Measurements from ENCODE around the gene PTBP3. TPM values are rescaled to one million over a fixed set of nuclear protein-coding genes. Genes with fewer than 3 reads are reported as not detected.

Gene PTBP3
- total RNA-seq, 1 experiment from 2014 or later = 23.2 TPM

GRCh38 chr9:112188884-112189283 lies 144.5 kb downstream of the PTBP3 start:
- no peaks in the 10 kb centered on the region for H3K36me3 ChIP-seq (ENCODE audit: low read depth, low read length)
- no peak overlapping the region for H3K27ac ChIP-seq (ENCODE audit: low read length)
- H2AFZ ChIP-seq (ENCODE audit: low read length) = no peak overlapping the region
- ATAC-seq = no peak
- H3K4me3 ChIP-seq (ENCODE audit: low read length) = no peak overlapping the region
- H4K20me1 ChIP-seq (ENCODE audit: low read length) = no peaks in the 10 kb centered on the region
- no peak for DNase-seq
- H3K27me3 ChIP-seq (ENCODE audit: low read length) = no peaks in the 10 kb centered on the region
- intact Hi-C loops (cut with micrococcal nuclease) = no loop called here
- no peaks in the 10 kb centered on the region for H3K79me2 ChIP-seq (ENCODE audit: low read length)
- TF ChIP-seq CTCF (conservative IDR thresholded peaks at IDR 0.05; ENCODE audit: low read depth, low read length) (no peak), EZH2 (IDR thresholded peaks at IDR 0.05; ENCODE audit: low read length, unreplicated experiment) (no peak), EZH2phosphoT487 (IDR thresholded peaks at IDR 0.05; ENCODE audit: borderline replicate concordance, low read length) (no peak)
- no peaks in the 10 kb centered on the region for H3F3A ChIP-seq (ENCODE audit: low read length, unreplicated experiment)
- H3K9ac ChIP-seq (ENCODE audit: low read length) = no peak overlapping the region
- H3K9me3 ChIP-seq (ENCODE audit: low read length) = no peaks in the 10 kb centered on the region
- BruUV-seq (replicated peaks) = no TSS peak
- ChIA-PET POLR2A (ENCODE audit: unreplicated experiment) (interaction anchor here (0.6 kb wide), 1 partner anchor 130 kb away, joined by 12 read pairs; no protein-coding TSS in a partner anchor), CTCF (no interaction called here)
- no peaks in the 10 kb centered on the region for H3K4me1 ChIP-seq (ENCODE audit: insufficient read depth, low read length)
- H3K4me2 ChIP-seq (ENCODE audit: low read length) = no peak overlapping the region
- H3K9me2 ChIP-seq (replicated peaks; ENCODE audit: low read length) = no peaks in the 10 kb centered on the region

GRCh38 chr9:112187404-112187803 lies 146.0 kb downstream of the PTBP3 start:
- Histone ChIP-seq H3K79me2 (ENCODE audit: low read length) (no peaks in the 10 kb centered on the region), H3K4me1 (ENCODE audit: insufficient read depth, low read length) (no peaks in the 10 kb centered on the region), H3K4me3 (ENCODE audit: low read length) (no peak overlapping the region), H4K20me1 (ENCODE audit: low read length) (no peaks in the 10 kb centered on the region), H2AFZ (ENCODE audit: low read length) (no peak overlapping the region), H3F3A (ENCODE audit: low read length, unreplicated experiment) (no peaks in the 10 kb centered on the region), H3K36me3 (ENCODE audit: low read depth, low read length) (no peaks in the 10 kb centered on the region), H3K9ac (ENCODE audit: low read length) (no peak overlapping the region), H3K9me3 (ENCODE audit: low read length) (no peaks in the 10 kb centered on the region), H3K9me2 (replicated peaks; ENCODE audit: low read length) (no peaks in the 10 kb centered on the region), H3K4me2 (ENCODE audit: low read length) (no peak overlapping the region), H3K27me3 (ENCODE audit: low read length) (no peaks in the 10 kb centered on the region), H3K27ac (ENCODE audit: low read length) (no peak overlapping the region)
- no peak for DNase-seq
- ChIA-PET CTCF (no interaction called here), POLR2A (ENCODE audit: unreplicated experiment) (no interaction called here)
- BruUV-seq (replicated peaks) = no TSS peak
- TF ChIP-seq EZH2 (IDR thresholded peaks at IDR 0.05; ENCODE audit: low read length, unreplicated experiment) = no peak
- no peak for TF ChIP-seq CTCF (conservative IDR thresholded peaks at IDR 0.05; ENCODE audit: low read depth, low read length)
- no peak for TF ChIP-seq EZH2phosphoT487 (IDR thresholded peaks at IDR 0.05; ENCODE audit: borderline replicate concordance, low read length)
- intact Hi-C loops (cut with micrococcal nuclease) = no loop called here
- ATAC-seq = no peak

- TF ChIP-seq EZH2phosphoT487 (IDR thresholded peaks at IDR 0.05; ENCODE audit: borderline replicate concordance, low read length) (no peak), CTCF (conservative IDR thresholded peaks at IDR 0.05; ENCODE audit: low read depth, low read length) (no peak), EZH2 (IDR thresholded peaks at IDR 0.05; ENCODE audit: low read length, unreplicated experiment) (no peak)
- no peak overlapping the region for H3K4me3 ChIP-seq (ENCODE audit: low read length)
- CTCF ChIA-PET = no interaction called here
- H3K4me1 ChIP-seq (ENCODE audit: insufficient read depth, low read length) = no peaks in the 10 kb centered on the region
- POLR2A ChIA-PET (ENCODE audit: unreplicated experiment) = no interaction called here
- ATAC-seq (no peak; the same call in 1 of the 2 replicates), DNase-seq (peak; percentile 33)
- H3K27me3 ChIP-seq (ENCODE audit: low read length) = no peaks in the 10 kb centered on the region
- BruUV-seq (replicated peaks) = no TSS peak
- no peak overlapping the region for H3K4me2 ChIP-seq (ENCODE audit: low read length)
- no peaks in the 10 kb centered on the region for H3K9me2 ChIP-seq (replicated peaks; ENCODE audit: low read length)
- intact Hi-C loops (cut with micrococcal nuclease) = no loop called here
- no peaks in the 10 kb centered on the region for H4K20me1 ChIP-seq (ENCODE audit: low read length)
- H3K27ac ChIP-seq (ENCODE audit: low read length) = no peak overlapping the region
- no peak overlapping the region for H3K9ac ChIP-seq (ENCODE audit: low read length)
- H3K9me3 ChIP-seq (ENCODE audit: low read length) = no peaks in the 10 kb centered on the region
- no peak overlapping the region for H2AFZ ChIP-seq (ENCODE audit: low read length)
- no peaks in the 10 kb centered on the region for H3K36me3 ChIP-seq (ENCODE audit: low read depth, low read length)
- no peaks in the 10 kb centered on the region for H3K79me2 ChIP-seq (ENCODE audit: low read length)
- H3F3A ChIP-seq (ENCODE audit: low read length, unreplicated experiment) = no peaks in the 10 kb centered on the region
These were observed 146.7 kb downstream of the PTBP3 start for GRCh38 chr9:112186695-112187094.

Data from PC-3 (cell line).